HFFc6 (cell line): ENCODE measurements around the gene CFAP90. TPM values are rescaled to one million over a fixed set of nuclear protein-coding genes. Genes with fewer than 3 reads are reported as not detected.

Experiments used
- DNase-seq: peaks from one replicate; pipeline ENCODE4 v3.0.0-alpha.2; 2018
- H3K27ac Mint-ChIP-seq: 2 replicates; pipeline ENCODE4 v1.8.0; 2020; ENCODE audit warnings: mild to moderate bottlenecking, mixed read lengths
- H3K27me3 Mint-ChIP-seq: 2 replicates; pipeline ENCODE4 v1.8.0; 2021; ENCODE audit warnings: mild to moderate bottlenecking, moderate library complexity, mixed read lengths; ENCODE audit not compliant: insufficient read depth
- H3K36me3 Mint-ChIP-seq: 2 replicates; pipeline ENCODE4 v1.8.0; 2021; ENCODE audit warnings: low read depth, mixed read lengths
- H3K4me1 Mint-ChIP-seq: 2 replicates; pipeline ENCODE4 v1.8.0; 2020; ENCODE audit warnings: low read depth, mixed read lengths
- H3K4me3 Mint-ChIP-seq: 2 replicates; pipeline ENCODE4 v1.8.0; 2020; ENCODE audit warnings: mild to moderate bottlenecking, moderate library complexity, mixed read lengths
- H3K9me3 Mint-ChIP-seq: 2 replicates; pipeline ENCODE4 v1.8.0; 2020; ENCODE audit warnings: mild to moderate bottlenecking, mixed read lengths
- CTCF ChIP-seq: fragments of 200-600 bp; sonication (generic); IDR thresholded peaks from 2 replicates; pipeline ENCODE4 v1.5.0; 2021; ENCODE audit warnings: antibody characterized with exemption, mild to moderate bottlenecking
- total RNA-seq, 6 experiments: library from RNA; stranded (reverse); fragmentation: NEBNext Ultra II Directional; extraction: Animal tissue kit (Norgen Biotek cat#: 25700); gene quantifications; 2 replicates in 1 of 6; 3 replicates in 5 of 6; pipeline ENCODE4 v1.2.3, GENCODE V29; 2021

The CFAP90 gene
- total RNA-seq, 6 experiments from 2014 or later = not detected

DNA sequence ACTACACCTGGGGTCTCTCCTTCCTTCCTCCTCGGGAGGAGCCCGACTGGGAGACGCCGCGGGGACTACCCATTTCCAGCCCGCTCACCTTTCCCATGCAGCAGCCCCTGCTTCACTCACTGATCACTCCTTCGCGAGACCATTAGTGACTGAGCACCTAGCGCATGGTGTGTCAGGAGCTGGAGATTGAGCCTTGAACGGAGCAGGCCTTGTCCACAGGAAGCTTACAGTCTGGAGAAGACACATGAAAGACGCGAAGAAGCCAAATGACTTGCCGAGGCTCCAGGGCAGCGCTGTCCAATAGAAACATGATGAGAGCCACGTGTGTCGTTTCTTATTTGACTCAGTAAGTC, 283 bp upstream of the CFAP90 start:
- Mint-ChIP-seq H3K36me3 (no peaks in the 10 kb centered on the region), H3K9me3 (no peaks in the 10 kb centered on the region), H3K4me3 (peak overlapping the region; percentile 54; the same call in 1 of the 2 replicates), H3K27ac (no peak overlapping the region), H3K27me3 (peaks cover 38% of the 10 kb centered on the region), H3K4me1 (no peaks in the 10 kb centered on the region)
- no peak for DNase-seq
- TF ChIP-seq CTCF = no peak

- no peak overlapping the region for H3K27ac Mint-ChIP-seq
- TF ChIP-seq CTCF = peak; percentile 16; the same call in 1 of the 2 replicates
- no peaks in the 10 kb centered on the region for H3K4me1 Mint-ChIP-seq
- peak overlapping the region; percentile 11; the same call in 1 of the 2 replicates for H3K4me3 Mint-ChIP-seq
- no peak for DNase-seq
- no peaks in the 10 kb centered on the region for H3K9me3 Mint-ChIP-seq
- peaks cover 41% of the 10 kb centered on the region for H3K27me3 Mint-ChIP-seq
- no peaks in the 10 kb centered on the region for H3K36me3 Mint-ChIP-seq
Measured at GRCh38 chr5:7849681-7850394, 1.1 kb downstream of the CFAP90 start.

DNA sequence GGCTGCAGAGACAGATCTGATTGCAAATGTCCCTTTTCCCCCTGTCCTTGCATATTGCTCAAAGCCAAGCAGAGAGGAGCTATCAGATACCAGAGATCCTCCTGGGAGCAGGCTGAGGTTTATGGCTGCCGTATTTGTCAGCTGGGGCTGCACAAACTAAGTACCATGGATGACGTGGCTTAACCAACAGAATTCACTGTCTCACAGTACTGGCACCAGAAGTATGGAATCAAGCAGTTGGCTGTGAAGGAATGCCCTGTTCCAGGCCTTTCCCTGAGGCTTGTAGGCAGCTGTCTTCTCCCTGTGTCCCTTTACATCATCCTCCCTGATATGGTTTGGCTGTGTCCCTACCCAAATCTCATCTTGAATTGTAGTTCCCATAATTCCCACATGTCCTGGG, 2.6 kb downstream of the CFAP90 start:
- no peak for TF ChIP-seq CTCF
- Mint-ChIP-seq H3K4me1 (no peaks in the 10 kb centered on the region), H3K4me3 (no peak overlapping the region), H3K27me3 (peaks cover 38% of the 10 kb centered on the region), H3K27ac (no peak overlapping the region), H3K36me3 (no peaks in the 10 kb centered on the region), H3K9me3 (no peaks in the 10 kb centered on the region)
- DNase-seq = no peak

DNA sequence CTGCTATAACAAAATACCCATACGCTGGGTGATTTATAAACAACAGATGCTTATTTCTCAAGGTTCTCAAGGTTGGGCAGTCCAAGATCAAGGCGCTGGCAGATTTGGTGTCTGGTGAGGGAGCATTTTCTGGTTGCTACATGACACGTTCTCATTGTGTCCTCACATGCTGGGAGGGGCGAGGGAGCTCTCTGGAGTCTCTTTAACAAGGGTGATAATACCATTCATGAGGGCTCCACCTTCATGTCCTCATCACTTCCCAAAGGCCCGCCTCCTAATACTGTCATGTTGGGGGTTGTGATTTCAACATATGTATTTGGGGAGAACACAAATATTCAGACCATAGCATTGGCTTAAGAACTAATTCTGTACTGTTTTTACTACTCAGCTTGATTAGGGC, 4.6 kb downstream of the CFAP90 start:
- H3K4me1 Mint-ChIP-seq = no peaks in the 10 kb centered on the region
- H3K9me3 Mint-ChIP-seq = no peaks in the 10 kb centered on the region; the same call in 1 of the 2 replicates
- H3K27ac Mint-ChIP-seq = no peak overlapping the region
- no peaks in the 10 kb centered on the region for H3K36me3 Mint-ChIP-seq
- no peak for TF ChIP-seq CTCF
- H3K4me3 Mint-ChIP-seq = no peak overlapping the region
- peaks cover 32% of the 10 kb centered on the region for H3K27me3 Mint-ChIP-seq
- no peak for DNase-seq

- no peak for DNase-seq
- no peak overlapping the region for H3K4me3 Mint-ChIP-seq
- no peak overlapping the region for H3K27ac Mint-ChIP-seq
- TF ChIP-seq CTCF = no peak
- peaks cover 29% of the 10 kb centered on the region for H3K27me3 Mint-ChIP-seq
- H3K36me3 Mint-ChIP-seq = no peaks in the 10 kb centered on the region
- no peaks in the 10 kb centered on the region; the same call in 1 of the 2 replicates for H3K9me3 Mint-ChIP-seq
- no peaks in the 10 kb centered on the region for H3K4me1 Mint-ChIP-seq
Measured at GRCh38 chr5:7845557-7845956, 5.4 kb downstream of the CFAP90 start.
